HepG2 (cell line): ENCODE measurements around the gene CSK. TPM values are rescaled to one million over a fixed set of nuclear protein-coding genes. Genes with fewer than 3 reads are reported as not detected.

Experiments
- ATF7-NPFF ChIP-seq: sonication (generic); formaldehyde crosslinking; IDR thresholded peaks from 2 replicates; pipeline ENCODE4 v1.8.1; 2023; ENCODE audit warnings: mild to moderate bottlenecking, low read depth, missing genetic modification reagents, moderate library complexity
- ESRRA ChIP-seq: sonication (generic); formaldehyde crosslinking; IDR thresholded peaks from 2 replicates; pipeline ENCODE4 v1.5.1; 2020; ENCODE audit warnings: mild to moderate bottlenecking, low read depth, missing genetic modification reagents
- ISL2 ChIP-seq: sonication (generic); formaldehyde crosslinking; IDR thresholded peaks from 2 replicates; pipeline ENCODE4 v1.5.0; 2020; ENCODE audit warnings: missing genetic modification reagents
- KMT2B ChIP-seq: IDR thresholded peaks from 2 replicates; pipeline ENCODE4 v1.6.1; 2016; ENCODE audit warnings: missing genetic modification reagents, missing compliant biosample characterization
- PHF8 ChIP-seq: sonication (generic); formaldehyde crosslinking; IDR thresholded peaks from 2 replicates; pipeline ENCODE4 v1.5.0; 2020; ENCODE audit warnings: missing genetic modification reagents
- SMC3 ChIP-seq: IDR thresholded peaks from 2 replicates; pipeline ENCODE4 v1.6.1; 2011; ENCODE audit warnings: low read length, improper control_type of control experiment
- ZHX2 ChIP-seq, 2 experiments: sonication (generic) in 1 of 2; formaldehyde crosslinking in 1 of 2; IDR thresholded peaks; 2 replicates each; pipeline versions ENCODE4 v1.6.1 to v1.9.0; 2014 to 2022; ENCODE audit warnings: antibody characterized with exemption in 1 of 2, borderline replicate concordance in 1 of 2, inconsistent platforms in 1 of 2, low read depth in 1 of 2, missing genetic modification reagents in 1 of 2
- ZNF230 ChIP-seq: sonication (generic); formaldehyde crosslinking; IDR thresholded peaks from 2 replicates; pipeline ENCODE4 v1.4.0; 2020; ENCODE audit warnings: mild to moderate bottlenecking, missing genetic modification reagents
- polyA plus RNA-seq, 8 experiments: library from polyadenylated mRNA; depleted of rRNA in 3 of 8; stranded (reverse) in 7 of 8; unstranded in 1 of 8; fragments of >200 nt; fragmentation: Illumina TruSeq in 4 of 8; extraction: Trizol in 4 of 8; gene quantifications; 2 replicates each; pipeline versions ENCODE4 v1.2.1 to v1.2.3, GENCODE V29; 2011 to 2016; ENCODE audit warnings: low read depth in 4 of 8, missing spikeins in 1 of 8, mixed read lengths in 1 of 8; ENCODE audit not compliant: insufficient read depth in 1 of 8
- total RNA-seq, 5 experiments: library from RNA; depleted of rRNA; stranded (reverse); fragments of >200 nt; fragmentation: Illumina TruSeq; extraction: Trizol; gene quantifications; 2 replicates each; pipeline ENCODE4 v1.2.3, GENCODE V29; 2016; ENCODE audit warnings: low read depth in 1 of 5
- TF ChIP-seq, protein P1 (sequence below): sonication (generic); formaldehyde crosslinking; IDR thresholded peaks from 2 replicates; pipeline ENCODE4 v1.8.0; 2022; ENCODE audit warnings: mild to moderate bottlenecking, missing genetic modification reagents, borderline replicate concordance
- TF ChIP-seq, protein P2 (sequence below): sonication (generic); formaldehyde crosslinking; IDR thresholded peaks from 2 replicates; pipeline ENCODE4 v1.5.0; 2020; ENCODE audit warnings: missing genetic modification reagents, mild to moderate bottlenecking, borderline replicate concordance

Gene CSK
- total and polyA plus RNA-seq, 2 of the 13 experiments (the other 11 are each of a cell fraction or from before 2014, with no cell fraction given): 12.5 to 21.3 TPM

- TF ChIP-seq, protein P1, sequence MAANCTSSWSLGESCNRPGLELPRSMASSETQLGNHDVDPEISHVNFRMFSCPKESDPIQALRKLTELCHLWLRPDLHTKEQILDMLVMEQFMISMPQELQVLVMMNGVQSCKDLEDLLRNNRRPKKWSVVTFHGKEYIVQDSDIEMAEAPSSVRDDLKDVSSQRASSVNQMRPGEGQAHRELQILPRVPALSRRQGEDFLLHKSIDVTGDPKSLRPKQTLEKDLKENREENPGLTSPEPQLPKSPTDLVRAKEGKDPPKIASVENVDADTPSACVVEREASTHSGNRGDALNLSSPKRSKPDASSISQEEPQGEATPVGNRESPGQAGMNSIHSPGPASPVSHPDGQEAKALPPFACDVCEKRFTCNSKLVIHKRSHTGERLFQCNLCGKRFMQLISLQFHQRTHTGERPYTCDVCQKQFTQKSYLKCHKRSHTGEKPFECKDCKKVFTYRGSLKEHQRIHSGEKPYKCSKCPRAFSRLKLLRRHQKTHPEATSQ (CRISPR knock-in tag): no peak
- TF ChIP-seq PHF8 (CRISPR knock-in tag): no peak
- TF ChIP-seq ZNF230 (CRISPR knock-in tag): no peak
- no peak for TF ChIP-seq ESRRA (CRISPR knock-in tag)
- no peak for TF ChIP-seq KMT2B (CRISPR knock-in tag)
- no peak for TF ChIP-seq ATF7-NPFF (CRISPR knock-in tag)
- TF ChIP-seq ZHX2 (IDR thresholded peaks at IDR 0.05; ENCODE audit: low read depth): no peak
- TF ChIP-seq ZHX2 (CRISPR knock-in tag; IDR thresholded peaks at IDR 0.05; ENCODE audit: borderline replicate concordance): no peak
- TF ChIP-seq, protein P2, sequence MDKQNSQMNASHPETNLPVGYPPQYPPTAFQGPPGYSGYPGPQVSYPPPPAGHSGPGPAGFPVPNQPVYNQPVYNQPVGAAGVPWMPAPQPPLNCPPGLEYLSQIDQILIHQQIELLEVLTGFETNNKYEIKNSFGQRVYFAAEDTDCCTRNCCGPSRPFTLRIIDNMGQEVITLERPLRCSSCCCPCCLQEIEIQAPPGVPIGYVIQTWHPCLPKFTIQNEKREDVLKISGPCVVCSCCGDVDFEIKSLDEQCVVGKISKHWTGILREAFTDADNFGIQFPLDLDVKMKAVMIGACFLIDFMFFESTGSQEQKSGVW (CRISPR knock-in tag): no peak
- no peak for TF ChIP-seq SMC3
- no peak for TF ChIP-seq ISL2 (CRISPR knock-in tag)
Observed at GRCh38 chr15:74769463-74770025, 12.3 kb upstream of the CSK start (continued).
